ENCODE results near the gene CDK14.

CDK14 gene

GRCh38 chr7:91079487-91079886 lies 483.4 kb downstream of the CDK14 start:
- H3K9me3 Mint-ChIP-seq, result no peaks in the 10 kb centered on the region
- H3K4me1 Mint-ChIP-seq (ENCODE audit: low read depth), result peaks cover 18% of the 10 kb centered on the region
- no peak overlapping the region for H3K27ac Mint-ChIP-seq
- no peak for DNase-seq
- H3K27me3 Mint-ChIP-seq, result no peaks in the 10 kb centered on the region
- no peak overlapping the region for H3K4me3 Mint-ChIP-seq
- H3K36me3 Mint-ChIP-seq (ENCODE audit: low read depth), result no peaks in the 10 kb centered on the region

GRCh38 chr7:91080351-91080750 lies 484.2 kb downstream of the CDK14 start:
- H3K9me3 Mint-ChIP-seq, result no peaks in the 10 kb centered on the region
- H3K27me3 Mint-ChIP-seq, result no peaks in the 10 kb centered on the region
- peaks cover 27% of the 10 kb centered on the region for H3K4me1 Mint-ChIP-seq (ENCODE audit: low read depth)
- no peak overlapping the region for H3K4me3 Mint-ChIP-seq
- no peak overlapping the region for H3K27ac Mint-ChIP-seq
- DNase-seq, result no peak
- H3K36me3 Mint-ChIP-seq (ENCODE audit: low read depth), result no peaks in the 10 kb centered on the region

GRCh38 chr7:91082038-91082437 lies 485.9 kb downstream of the CDK14 start:
- H3K36me3 Mint-ChIP-seq (ENCODE audit: low read depth), result no peaks in the 10 kb centered on the region
- no peaks in the 10 kb centered on the region for H3K27me3 Mint-ChIP-seq
- no peak for DNase-seq
- H3K4me1 Mint-ChIP-seq (ENCODE audit: low read depth), result peaks cover 35% of the 10 kb centered on the region
- H3K27ac Mint-ChIP-seq, result no peak overlapping the region
- H3K9me3 Mint-ChIP-seq, result no peaks in the 10 kb centered on the region
- H3K4me3 Mint-ChIP-seq, result no peak overlapping the region

GRCh38 chr7:91082852-91083495 lies 486.9 kb downstream of the CDK14 start:
- H3K27me3 Mint-ChIP-seq, result no peaks in the 10 kb centered on the region
- no peaks in the 10 kb centered on the region for H3K36me3 Mint-ChIP-seq (ENCODE audit: low read depth)
- H3K27ac Mint-ChIP-seq, result no peak overlapping the region
- peak overlapping the region; percentile 52 for H3K4me3 Mint-ChIP-seq
- H3K9me3 Mint-ChIP-seq, result no peaks in the 10 kb centered on the region
- no peak for DNase-seq
- H3K4me1 Mint-ChIP-seq (ENCODE audit: low read depth), result peaks cover 35% of the 10 kb centered on the region

- no peak overlapping the region for H3K27ac Mint-ChIP-seq
- no peaks in the 10 kb centered on the region for H3K27me3 Mint-ChIP-seq
- H3K4me3 Mint-ChIP-seq, result no peak overlapping the region
- H3K9me3 Mint-ChIP-seq, result no peaks in the 10 kb centered on the region
- DNase-seq, result no peak
- H3K36me3 Mint-ChIP-seq (ENCODE audit: low read depth), result no peaks in the 10 kb centered on the region
- H3K4me1 Mint-ChIP-seq (ENCODE audit: low read depth), result peaks cover 35% of the 10 kb centered on the region
Observed at GRCh38 chr7:91083855-91084644, 487.9 kb downstream of the CDK14 start.

GRCh38 chr7:91085175-91085574 lies 489.1 kb downstream of the CDK14 start:
- Mint-ChIP-seq H3K27ac (peak overlapping the region; percentile 23), H3K27me3 (no peaks in the 10 kb centered on the region), H3K36me3 (ENCODE audit: low read depth) (no peaks in the 10 kb centered on the region), H3K4me3 (no peak overlapping the region), H3K9me3 (no peaks in the 10 kb centered on the region), H3K4me1 (ENCODE audit: low read depth) (peaks cover 35% of the 10 kb centered on the region)
- DNase-seq, result no peak

GRCh38 chr7:91086200-91086599 lies 490.1 kb downstream of the CDK14 start:
- Mint-ChIP-seq H3K4me1 (ENCODE audit: low read depth) (peaks cover 35% of the 10 kb centered on the region), H3K36me3 (ENCODE audit: low read depth) (no peaks in the 10 kb centered on the region), H3K27me3 (no peaks in the 10 kb centered on the region)

GRCh38 chr7:91088156-91088555 lies 492.0 kb downstream of the CDK14 start:
- no peak for DNase-seq
- Mint-ChIP-seq H3K36me3 (ENCODE audit: low read depth) (no peaks in the 10 kb centered on the region), H3K9me3 (no peaks in the 10 kb centered on the region), H3K4me1 (ENCODE audit: low read depth) (peaks cover 29% of the 10 kb centered on the region), H3K27me3 (no peaks in the 10 kb centered on the region), H3K4me3 (no peak overlapping the region), H3K27ac (no peak overlapping the region)

More at GRCh38 chr7:91086200-91086599, 490.1 kb downstream of the CDK14 start:
- Mint-ChIP-seq H3K9me3 (no peaks in the 10 kb centered on the region), H3K4me3 (no peak overlapping the region), H3K27ac (no peak overlapping the region)
- DNase-seq, result no peak

- H3K9me3 Mint-ChIP-seq, result no peaks in the 10 kb centered on the region
- no peaks in the 10 kb centered on the region for H3K27me3 Mint-ChIP-seq
- no peak overlapping the region for H3K27ac Mint-ChIP-seq
- DNase-seq, result no peak
- H3K4me1 Mint-ChIP-seq (ENCODE audit: low read depth), result peaks cover 25% of the 10 kb centered on the region
- no peaks in the 10 kb centered on the region for H3K36me3 Mint-ChIP-seq (ENCODE audit: low read depth)
- no peak overlapping the region for H3K4me3 Mint-ChIP-seq
Observed at GRCh38 chr7:91088691-91089090, 492.6 kb downstream of the CDK14 start.

GRCh38 chr7:91089382-91089963 lies 493.4 kb downstream of the CDK14 start:
- Mint-ChIP-seq H3K4me1 (ENCODE audit: low read depth) (peaks cover 17% of the 10 kb centered on the region), H3K4me3 (peak overlapping the region; percentile 30), H3K9me3 (no peaks in the 10 kb centered on the region), H3K27ac (no peak overlapping the region), H3K36me3 (ENCODE audit: low read depth) (no peaks in the 10 kb centered on the region), H3K27me3 (no peaks in the 10 kb centered on the region)
- no peak for DNase-seq

- peaks cover 6% of the 10 kb centered on the region for H3K4me1 Mint-ChIP-seq (ENCODE audit: low read depth)
- no peak overlapping the region for H3K4me3 Mint-ChIP-seq
- no peak overlapping the region for H3K27ac Mint-ChIP-seq
- no peak for DNase-seq
- no peaks in the 10 kb centered on the region for H3K27me3 Mint-ChIP-seq
- H3K36me3 Mint-ChIP-seq (ENCODE audit: low read depth), result no peaks in the 10 kb centered on the region
- H3K9me3 Mint-ChIP-seq, result no peaks in the 10 kb centered on the region
Observed at GRCh38 chr7:91090684-91091083, 494.6 kb downstream of the CDK14 start.

- H3K4me3 Mint-ChIP-seq, result no peak overlapping the region
Observed at GRCh38 chr7:91091631-91092030, 495.5 kb downstream of the CDK14 start.

GRCh38 chr7:91093181-91093580 lies 497.1 kb downstream of the CDK14 start:
- Mint-ChIP-seq H3K36me3 (ENCODE audit: low read depth) (no peaks in the 10 kb centered on the region), H3K4me1 (ENCODE audit: low read depth) (no peaks in the 10 kb centered on the region), H3K4me3 (no peak overlapping the region), H3K9me3 (no peaks in the 10 kb centered on the region), H3K27ac (no peak overlapping the region), H3K27me3 (no peaks in the 10 kb centered on the region)
- DNase-seq, result no peak

More at GRCh38 chr7:91091631-91092030, 495.5 kb downstream of the CDK14 start:
- Mint-ChIP-seq H3K9me3 (no peaks in the 10 kb centered on the region), H3K27me3 (no peaks in the 10 kb centered on the region), H3K4me1 (ENCODE audit: low read depth) (no peaks in the 10 kb centered on the region), H3K36me3 (ENCODE audit: low read depth) (no peaks in the 10 kb centered on the region), H3K27ac (no peak overlapping the region)
- no peak for DNase-seq

GRCh38 chr7:91098566-91098965 lies 502.4 kb downstream of the CDK14 start:
- H3K27ac Mint-ChIP-seq, result no peak overlapping the region
- no peaks in the 10 kb centered on the region for H3K4me1 Mint-ChIP-seq (ENCODE audit: low read depth)
- no peaks in the 10 kb centered on the region for H3K9me3 Mint-ChIP-seq
- DNase-seq, result no peak
- H3K27me3 Mint-ChIP-seq, result no peaks in the 10 kb centered on the region
- H3K4me3 Mint-ChIP-seq, result no peak overlapping the region
- H3K36me3 Mint-ChIP-seq (ENCODE audit: low read depth), result no peaks in the 10 kb centered on the region

GRCh38 chr7:91103363-91103762 lies 507.2 kb downstream of the CDK14 start:
- Mint-ChIP-seq H3K27me3 (no peaks in the 10 kb centered on the region), H3K36me3 (ENCODE audit: low read depth) (no peaks in the 10 kb centered on the region), H3K4me1 (ENCODE audit: low read depth) (no peaks in the 10 kb centered on the region), H3K4me3 (no peak overlapping the region), H3K27ac (no peak overlapping the region), H3K9me3 (no peaks in the 10 kb centered on the region)
- DNase-seq, result no peak

Data from activated T-cell treated with anti-CD3 and anti-CD28 coated beads, Interleukin-2, amount 50 U/mL, for 24 hours (primary cell).